Sigmoid colon (tissue), 4 donors: ENCODE data around the gene AMHR2.

Experiments used
- EP300 ChIP-seq, 4 donors: sonication (generic); formaldehyde crosslinking; IDR thresholded peaks; one replicate each; pipeline ENCODE4 v1.6.1; 2017; ENCODE audit warnings: antibody characterized with exemption in 4 of 4
- POLR2A ChIP-seq, 2 donors: fragments of 450-650 bp; IDR thresholded peaks; one replicate each; pipeline ENCODE4 v1.6.1; 2016; ENCODE audit warnings: antibody characterized with exemption in 2 of 2, mild to moderate bottlenecking in 2 of 2, moderate library complexity in 2 of 2
- POLR2AphosphoS5 ChIP-seq, 4 donors: sonication (generic); formaldehyde crosslinking; IDR thresholded peaks; one replicate each; pipeline ENCODE4 v1.6.1; 2017; ENCODE audit warnings: antibody characterized with exemption in 4 of 4
- TF ChIP-seq, protein P1 (sequence below), 4 experiments: fragments of 450-650 bp in 3 of 4; fragments of 200-600 bp in 1 of 4; IDR thresholded peaks; one replicate each; pipeline ENCODE4 v1.5.1; 2016 to 2019; ENCODE audit warnings: antibody characterized with exemption in 4 of 4, mild to moderate bottlenecking in 3 of 4, moderate library complexity in 2 of 4

GRCh38 chr12:53451661-53452158, 28.1 kb downstream of the AMHR2 start, which contains the start of gene PCBP2:
- TF ChIP-seq POLR2A (IDR thresholded peaks at IDR 0.05) (peak; percentile 32 to 37), POLR2AphosphoS5 (IDR thresholded peaks at IDR 0.05) (peak; percentile 91 to 96 (median 94)), EP300 (IDR thresholded peaks at IDR 0.05) (peak in 2 of 4 donors; percentile 47 to 48)
- TF ChIP-seq, protein P1, sequence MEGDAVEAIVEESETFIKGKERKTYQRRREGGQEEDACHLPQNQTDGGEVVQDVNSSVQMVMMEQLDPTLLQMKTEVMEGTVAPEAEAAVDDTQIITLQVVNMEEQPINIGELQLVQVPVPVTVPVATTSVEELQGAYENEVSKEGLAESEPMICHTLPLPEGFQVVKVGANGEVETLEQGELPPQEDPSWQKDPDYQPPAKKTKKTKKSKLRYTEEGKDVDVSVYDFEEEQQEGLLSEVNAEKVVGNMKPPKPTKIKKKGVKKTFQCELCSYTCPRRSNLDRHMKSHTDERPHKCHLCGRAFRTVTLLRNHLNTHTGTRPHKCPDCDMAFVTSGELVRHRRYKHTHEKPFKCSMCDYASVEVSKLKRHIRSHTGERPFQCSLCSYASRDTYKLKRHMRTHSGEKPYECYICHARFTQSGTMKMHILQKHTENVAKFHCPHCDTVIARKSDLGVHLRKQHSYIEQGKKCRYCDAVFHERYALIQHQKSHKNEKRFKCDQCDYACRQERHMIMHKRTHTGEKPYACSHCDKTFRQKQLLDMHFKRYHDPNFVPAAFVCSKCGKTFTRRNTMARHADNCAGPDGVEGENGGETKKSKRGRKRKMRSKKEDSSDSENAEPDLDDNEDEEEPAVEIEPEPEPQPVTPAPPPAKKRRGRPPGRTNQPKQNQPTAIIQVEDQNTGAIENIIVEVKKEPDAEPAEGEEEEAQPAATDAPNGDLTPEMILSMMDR (IDR thresholded peaks at IDR 0.05) = peak; percentile 77 to 97 (median 95)
